ENCODE data around the gene CRY1. TPM values are rescaled to one million over a fixed set of nuclear protein-coding genes. Genes with fewer than 3 reads are reported as not detected.

Gene CRY1
- total and polyA plus RNA-seq, 2 of the 4 experiments (the other 2 are of a cell fraction), result 5.9 to 9.9 TPM

DNA sequence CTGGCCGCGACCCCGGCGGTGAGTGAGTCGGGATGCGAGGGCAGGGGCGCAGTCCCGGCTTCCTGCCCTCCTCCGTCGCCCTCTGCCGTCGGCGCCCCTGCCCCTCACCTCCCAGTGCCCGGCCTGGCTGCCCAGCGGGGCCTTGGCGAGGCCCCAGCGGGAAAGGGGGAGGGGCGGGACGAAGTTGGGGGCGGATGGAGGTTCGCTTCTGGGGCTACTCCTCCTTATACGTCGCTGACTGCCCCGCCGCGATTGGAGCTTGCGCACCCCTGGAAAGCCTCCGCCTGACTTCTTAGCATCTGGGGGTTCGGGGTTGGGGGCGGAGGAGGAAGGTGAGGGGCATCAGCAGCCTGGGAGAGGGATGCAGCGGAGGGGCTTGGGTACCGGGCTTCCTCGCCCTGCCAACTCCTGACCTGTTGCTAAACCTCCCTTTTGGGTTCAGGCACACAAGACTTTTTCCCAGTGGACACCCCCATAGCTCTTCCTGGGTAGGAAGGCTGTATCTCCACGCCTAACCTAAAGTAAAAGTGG, 137.2 kb downstream of the CRY1 start:
- Histone ChIP-seq H4K8ac (ENCODE audit: low read depth in 2 of 2, low read length in 2 of 2) (peak overlapping the region; percentile 58 to 66; a peak in 3 of 4 replicates), H4K91ac (ENCODE audit: insufficient read depth, low read depth, low read length) (peak overlapping the region; percentile 91), H2BK20ac (ENCODE audit: low read depth, low read length) (no peak overlapping the region), H2BK120ac (ENCODE audit: low read depth, low read length) (peak overlapping the region; percentile 56), H2BK15ac (ENCODE audit: low read depth, low read length) (peak overlapping the region; percentile 9; the same call in 1 of the 3 replicates), H3K27ac (ENCODE audit: insufficient read depth, low read length) (peak overlapping the region; percentile 90), H4K5ac (ENCODE audit: low read depth, low read length) (peak overlapping the region; percentile 50), H3K4me1 (ENCODE audit: control insufficient read depth, insufficient read depth, low read length) (peaks cover 6% of the 10 kb centered on the region), H3K4me3 (ENCODE audit: insufficient read depth, low read depth, low read length) (peak overlapping the region; percentile 85), H3K9ac (ENCODE audit: low read depth, low read length) (peak overlapping the region; percentile 94), H3K9me3 (ENCODE audit: control insufficient read depth, insufficient read depth, low read length) (no peaks in the 10 kb centered on the region), H4K20me1 (ENCODE audit: insufficient read depth, low read length) (peaks cover 37% of the 10 kb centered on the region), H2AK5ac (ENCODE audit: low read depth, low read length) (peak overlapping the region; percentile 72), H3K27me3 (ENCODE audit: control insufficient read depth, insufficient read depth, low read length) (no peaks in the 10 kb centered on the region), H3K79me1 (ENCODE audit: low read depth in 1 of 2, low read length in 2 of 2) (peaks cover 8 to 26% of the 10 kb centered on the region in 2 experiments), H3K36me3 (ENCODE audit: control insufficient read depth, insufficient read depth, low read length) (peaks cover 7% of the 10 kb centered on the region), H2AFZ (replicated peaks; ENCODE audit: low read length, poor library complexity) (peak overlapping the region; percentile 91), H3K23ac (ENCODE audit: low read depth, low read length) (peak overlapping the region; percentile 91), H3K4me2 (ENCODE audit: low read depth, low read length) (peak overlapping the region; percentile 96), H3K9me1 (ENCODE audit: insufficient read depth, low read length) (peaks cover 3% of the 10 kb centered on the region; the same call in 1 of the 2 replicates), H3K56ac (ENCODE audit: extremely low read depth, insufficient read depth, low read length) (peak overlapping the region; percentile 80), H3K14ac (replicated peaks; ENCODE audit: low read depth, low read length) (peak overlapping the region; percentile 99), H3K18ac (ENCODE audit: low read depth, low read length) (peak overlapping the region; percentile 42), H2BK5ac (ENCODE audit: low read depth, low read length, poor library complexity, severe bottlenecking) (peak overlapping the region; percentile 94), H3K4ac (ENCODE audit: low read depth, low read length) (peak overlapping the region; percentile 95), H2AK9ac (replicated peaks; ENCODE audit: low read depth, low read length, poor library complexity) (peak overlapping the region; percentile 100)
- peak; percentile 64 for DNase-seq
- no peak for TF ChIP-seq RFX5 (IDR thresholded peaks at IDR 0.05; ENCODE audit: low read depth, low read length)
- TF ChIP-seq RCOR1 (IDR thresholded peaks at IDR 0.05; ENCODE audit: insufficient replicate concordance, low read length), result no peak
- no peak; the same call in 1 of the 2 replicates for TF ChIP-seq FOS (IDR thresholded peaks at IDR 0.05; ENCODE audit: low read depth, low read length)
- no peak for TF ChIP-seq BHLHE40 (IDR thresholded peaks at IDR 0.05; ENCODE audit: low read depth, low read length)
- no peak for TF ChIP-seq SMC3 (IDR thresholded peaks at IDR 0.05; ENCODE audit: low read depth, low read length)
- no peak for TF ChIP-seq CEBPB (IDR thresholded peaks at IDR 0.05; ENCODE audit: low read depth, low read length)
- TF ChIP-seq, protein P1, sequence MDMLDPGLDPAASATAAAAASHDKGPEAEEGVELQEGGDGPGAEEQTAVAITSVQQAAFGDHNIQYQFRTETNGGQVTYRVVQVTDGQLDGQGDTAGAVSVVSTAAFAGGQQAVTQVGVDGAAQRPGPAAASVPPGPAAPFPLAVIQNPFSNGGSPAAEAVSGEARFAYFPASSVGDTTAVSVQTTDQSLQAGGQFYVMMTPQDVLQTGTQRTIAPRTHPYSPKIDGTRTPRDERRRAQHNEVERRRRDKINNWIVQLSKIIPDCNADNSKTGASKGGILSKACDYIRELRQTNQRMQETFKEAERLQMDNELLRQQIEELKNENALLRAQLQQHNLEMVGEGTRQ (IDR thresholded peaks at IDR 0.05; ENCODE audit: low read depth, low read length), result no peak
- TF ChIP-seq NFE2L2 (IDR thresholded peaks at IDR 0.05; ENCODE audit: low read depth, low read length), result no peak
- TF ChIP-seq POLR2A (IDR thresholded peaks at IDR 0.05; ENCODE audit: low read depth, low read length), result peak; percentile 20; the same call in 1 of the 2 replicates
- TF ChIP-seq, protein P2, sequence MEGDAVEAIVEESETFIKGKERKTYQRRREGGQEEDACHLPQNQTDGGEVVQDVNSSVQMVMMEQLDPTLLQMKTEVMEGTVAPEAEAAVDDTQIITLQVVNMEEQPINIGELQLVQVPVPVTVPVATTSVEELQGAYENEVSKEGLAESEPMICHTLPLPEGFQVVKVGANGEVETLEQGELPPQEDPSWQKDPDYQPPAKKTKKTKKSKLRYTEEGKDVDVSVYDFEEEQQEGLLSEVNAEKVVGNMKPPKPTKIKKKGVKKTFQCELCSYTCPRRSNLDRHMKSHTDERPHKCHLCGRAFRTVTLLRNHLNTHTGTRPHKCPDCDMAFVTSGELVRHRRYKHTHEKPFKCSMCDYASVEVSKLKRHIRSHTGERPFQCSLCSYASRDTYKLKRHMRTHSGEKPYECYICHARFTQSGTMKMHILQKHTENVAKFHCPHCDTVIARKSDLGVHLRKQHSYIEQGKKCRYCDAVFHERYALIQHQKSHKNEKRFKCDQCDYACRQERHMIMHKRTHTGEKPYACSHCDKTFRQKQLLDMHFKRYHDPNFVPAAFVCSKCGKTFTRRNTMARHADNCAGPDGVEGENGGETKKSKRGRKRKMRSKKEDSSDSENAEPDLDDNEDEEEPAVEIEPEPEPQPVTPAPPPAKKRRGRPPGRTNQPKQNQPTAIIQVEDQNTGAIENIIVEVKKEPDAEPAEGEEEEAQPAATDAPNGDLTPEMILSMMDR (conservative IDR thresholded peaks at IDR 0.05; ENCODE audit: low read depth, low read length), result 0 out of 2 replicates have a peak, but pooled peaks have one; percentile 18
- no peak for TF ChIP-seq MAFK (IDR thresholded peaks at IDR 0.05; ENCODE audit: low read depth, low read length)
- TF ChIP-seq MAZ (IDR thresholded peaks at IDR 0.05; ENCODE audit: borderline replicate concordance, low read depth, low read length), result no peak
- dilution Hi-C loops (cut with HindIII; ENCODE audit: low sequenced_read_pairs, unreplicated experiment) (no loop called here), in situ Hi-C loops (cut with MboI; ENCODE audit: low sequenced_read_pairs) (no loop called here), intact Hi-C loops (cut with micrococcal nuclease) (loop anchor here (1.0 kb wide), 1 partner anchor 136 kb away; no protein-coding TSS in a partner anchor)
- no CpG with 5 or more reads among the region's 34 CpGs for WGBS, 2 experiments (ENCODE audit: extremely low coverage in 2 of 2, insufficient read length in 1 of 2)
- ATAC-seq (ENCODE audit: low read depth), result peak; percentile 55
- BruUV-seq (replicated peaks), result no TSS peak
- POLR2A ChIA-PET (ENCODE audit: unreplicated experiment), result interaction anchor here (0.6 to 1.5 kb wide), 5 partner anchors 10 to 1852 kb away, joined by 3 to 20 read pairs (median 4); no protein-coding TSS in a partner anchor
- CTCF ChIA-PET, result interaction anchor here (1.3 kb wide), 1 partner anchor 149 kb away, joined by 4 read pairs; no protein-coding TSS in a partner anchor

All from IMR-90 (cell line).